Bone marrow (tissue), 2 donors: ENCODE results near the gene DDX1.

Experiments
- DNase-seq, 2 donors: peaks; one replicate each; lab custom pipeline; 2025; lab: John Stamatoyannopoulos, UW

Gene DDX1

DNA sequence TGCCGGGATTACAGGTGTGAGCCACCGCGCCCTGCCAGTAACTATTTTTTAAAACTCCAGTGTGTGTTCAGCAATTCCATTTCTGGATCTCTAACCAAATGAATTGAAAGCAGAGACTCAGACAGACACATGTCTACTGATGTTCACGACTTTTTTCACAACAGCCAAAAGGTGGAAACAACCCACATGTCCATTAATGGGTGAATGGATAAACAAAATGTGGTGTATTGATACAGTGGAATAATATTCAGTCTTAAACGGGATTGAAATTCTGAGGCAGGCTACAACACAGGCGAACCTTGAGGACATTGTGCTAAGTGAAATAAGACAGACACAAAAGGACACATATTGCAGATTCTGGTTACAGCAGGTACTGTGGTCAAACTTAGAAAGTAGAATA lies 55.0 kb downstream of the DDX1 start:
- no peak for DNase-seq

DNA sequence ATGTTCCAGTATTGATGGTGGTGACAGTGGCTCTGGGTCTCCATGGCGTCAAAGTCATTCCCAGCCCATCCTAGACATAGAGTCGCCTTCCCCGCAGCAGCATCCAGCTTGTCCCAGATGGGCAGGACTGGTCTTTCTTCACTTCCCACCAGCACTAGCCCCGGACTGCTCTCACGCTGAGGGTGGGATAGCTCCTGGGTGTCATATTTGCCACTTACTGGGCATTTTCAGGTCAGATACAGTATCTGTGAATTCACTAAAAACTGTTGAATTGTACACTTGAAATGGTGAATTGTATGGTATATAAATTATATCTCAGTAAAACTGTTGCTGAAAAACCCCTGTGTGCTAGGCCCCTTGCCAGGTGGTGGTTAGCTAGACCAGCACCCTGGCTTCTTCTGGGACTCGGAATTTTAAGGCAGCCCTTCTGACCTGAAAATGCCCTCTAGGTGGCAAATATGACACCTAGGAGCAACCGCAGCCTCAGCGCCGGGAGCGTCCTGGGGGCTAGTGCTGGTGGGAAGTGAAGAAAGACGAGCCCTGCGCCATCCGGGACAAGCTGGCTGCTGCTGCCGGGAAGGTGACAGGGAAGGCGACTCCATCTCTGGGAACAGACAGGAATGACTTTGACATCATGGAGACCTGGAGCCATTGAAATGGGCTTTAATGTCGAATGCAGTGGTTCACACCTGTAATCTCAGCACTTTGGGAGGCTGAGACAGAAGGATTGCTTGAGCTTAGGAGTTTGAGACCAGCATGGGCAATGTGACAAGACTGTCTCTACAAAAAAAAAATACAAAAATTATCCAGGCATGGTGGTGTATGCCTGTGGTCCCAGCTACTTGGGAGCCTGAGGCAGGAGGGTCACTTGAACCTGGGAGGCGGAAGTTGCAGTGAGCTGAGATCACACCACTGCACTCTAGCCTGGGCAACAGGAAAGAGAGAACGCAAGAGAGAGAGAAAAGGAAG lies 56.2 kb downstream of the DDX1 start:
- DNase-seq: no peak

DNA sequence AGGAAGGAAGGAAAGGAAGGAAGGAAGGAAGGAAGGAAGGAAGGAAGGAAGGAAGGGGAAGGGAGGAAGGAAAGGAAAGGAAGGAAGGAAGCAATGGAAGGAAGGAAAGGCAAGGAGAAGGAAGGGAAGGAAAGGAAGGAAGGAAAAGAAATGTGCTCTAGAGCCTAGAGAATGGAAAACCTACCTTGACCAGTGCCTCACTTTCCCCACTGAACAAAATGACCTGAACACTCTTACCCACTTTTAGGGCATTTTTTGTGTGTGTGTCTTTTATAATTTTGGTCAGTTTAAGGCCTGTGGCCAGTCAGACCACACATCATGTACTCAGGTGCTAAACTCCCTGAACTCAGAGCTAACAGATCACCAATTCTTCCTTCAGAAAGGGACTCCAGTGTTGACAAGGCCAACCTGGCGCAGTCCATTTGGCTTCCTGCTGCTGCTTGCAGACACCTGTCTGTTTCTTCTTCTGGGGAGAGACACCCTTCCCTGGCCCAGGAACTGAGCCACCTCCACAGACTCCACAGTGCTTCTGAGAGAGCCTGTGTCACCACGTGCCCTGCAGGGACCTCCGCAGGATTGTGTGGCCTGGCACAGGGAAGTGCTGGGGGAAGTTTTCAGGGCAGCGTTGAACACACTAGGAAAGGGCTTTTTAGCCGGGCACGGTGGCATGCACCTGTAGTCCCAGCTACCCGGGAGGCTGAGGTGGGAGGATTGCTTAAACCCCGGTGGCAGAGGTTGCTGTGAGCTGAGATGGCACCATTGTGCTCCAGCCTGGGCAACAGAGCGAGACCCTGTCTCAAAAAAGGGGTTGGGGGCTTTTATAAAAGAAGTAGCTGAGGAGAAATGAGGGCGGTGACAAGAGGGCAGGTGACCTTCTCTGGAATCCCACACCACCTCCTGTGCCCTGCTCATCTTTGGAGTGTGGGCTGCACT lies 57.2 kb downstream of the DDX1 start:
- no peak for DNase-seq

DNA sequence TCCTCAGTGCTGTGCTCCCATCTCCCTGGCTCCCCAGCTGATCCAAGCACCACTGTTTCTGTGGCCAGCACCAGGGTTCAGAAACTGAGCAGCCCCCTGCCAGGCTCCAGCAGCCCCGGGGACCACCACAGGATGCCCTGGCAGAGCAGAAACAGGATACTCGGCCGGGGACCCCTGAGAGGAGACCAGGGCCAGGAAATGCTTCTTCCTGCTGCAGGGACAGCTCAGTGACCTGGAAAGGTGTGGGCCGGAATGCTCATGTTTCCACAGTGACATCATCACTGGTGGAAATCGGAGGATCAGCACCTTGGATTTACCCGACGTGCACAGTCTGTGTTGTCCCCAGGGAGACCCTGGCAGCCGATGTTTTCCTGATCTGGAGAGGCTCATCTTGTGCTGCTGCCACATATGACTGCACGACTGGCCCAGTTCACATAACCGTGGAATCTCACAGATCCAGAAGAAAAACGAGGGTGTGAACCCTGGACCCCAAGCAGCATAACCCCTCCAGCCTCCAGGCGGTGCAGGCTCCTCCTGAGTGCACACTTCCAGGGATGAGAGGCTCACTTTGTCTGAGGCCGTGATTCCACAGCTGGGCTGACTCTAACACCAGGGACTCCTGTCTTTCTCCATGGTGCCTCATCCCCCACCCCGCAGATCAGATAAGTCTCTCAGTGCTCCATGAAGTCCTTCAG lies 58.0 kb downstream of the DDX1 start:
- no peak for DNase-seq

DNA sequence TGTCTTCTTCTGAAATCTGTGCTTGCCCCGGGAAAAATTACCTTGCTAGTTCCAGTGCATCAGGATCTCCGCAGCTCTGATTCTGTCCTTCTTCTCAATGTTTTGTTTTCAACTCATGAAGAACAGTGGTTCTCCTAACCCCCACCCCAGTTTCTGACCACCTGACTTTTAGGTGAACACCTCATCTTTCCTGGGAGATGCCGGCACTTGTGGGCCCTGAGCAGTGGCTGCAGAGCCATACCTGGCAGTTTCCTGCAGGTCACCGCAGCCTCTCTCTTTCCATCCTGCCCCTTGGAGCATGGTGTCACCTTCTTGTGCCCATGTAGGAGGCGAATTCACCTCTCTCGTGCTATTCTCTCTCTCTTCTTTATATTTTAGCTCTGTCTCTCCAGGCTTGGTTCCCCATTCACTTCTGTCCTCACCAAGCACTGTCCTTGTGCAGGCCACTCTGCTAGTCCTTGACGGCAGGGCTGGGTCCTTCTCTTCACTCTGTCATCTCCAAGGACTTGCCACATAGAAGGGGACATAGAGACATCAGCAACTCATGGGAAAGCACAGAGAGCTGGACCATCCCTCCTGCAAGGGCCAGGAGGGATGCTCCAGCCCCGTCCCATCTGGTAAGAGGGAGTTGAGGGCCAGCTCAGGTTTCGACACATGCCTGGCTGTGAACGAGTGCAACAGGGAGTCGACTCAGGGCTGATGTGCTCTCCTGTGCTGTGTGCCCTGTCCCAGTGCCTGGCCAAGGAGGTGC lies 59.1 kb downstream of the DDX1 start:
- DNase-seq: no peak

DNA sequence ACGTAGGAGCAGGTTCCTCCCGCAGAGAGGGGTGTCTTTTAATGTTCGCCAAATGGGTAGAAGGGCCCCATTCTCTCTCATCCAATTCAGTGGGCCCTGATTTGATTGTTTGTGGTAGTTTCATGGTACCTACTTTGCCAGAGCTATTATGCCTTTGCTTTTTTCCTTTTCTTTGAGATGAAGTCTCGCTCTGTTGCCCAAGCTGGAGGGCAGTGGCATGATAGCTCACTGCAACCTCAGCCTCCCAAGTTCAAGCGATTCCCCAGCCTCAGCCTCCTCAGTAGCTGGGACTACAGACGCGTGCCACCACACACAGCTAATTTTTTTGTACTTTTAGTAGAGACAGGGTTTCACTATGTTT lies 59.7 kb downstream of the DDX1 start:
- DNase-seq: no peak

DNA sequence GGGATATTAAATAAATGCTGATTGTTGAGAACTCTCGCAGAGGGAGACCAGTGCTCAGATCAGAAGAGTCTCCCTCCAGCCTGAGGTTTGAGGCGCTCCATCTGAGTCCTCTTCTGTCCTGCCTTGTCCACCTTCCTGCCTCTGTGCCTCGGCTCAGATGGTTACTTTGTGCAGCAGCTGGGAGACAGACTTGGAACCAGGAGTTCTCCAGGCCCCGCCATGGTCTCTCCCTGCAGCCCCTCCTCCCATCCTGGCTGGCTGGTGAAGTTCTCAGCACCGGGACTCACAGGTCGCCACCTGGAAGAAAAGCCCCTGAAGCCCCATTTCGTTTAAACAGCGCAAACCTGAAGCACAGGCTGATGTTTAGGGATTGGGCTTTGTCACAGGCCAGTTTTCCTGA lies 60.6 kb downstream of the DDX1 start:
- DNase-seq: no peak

DNA sequence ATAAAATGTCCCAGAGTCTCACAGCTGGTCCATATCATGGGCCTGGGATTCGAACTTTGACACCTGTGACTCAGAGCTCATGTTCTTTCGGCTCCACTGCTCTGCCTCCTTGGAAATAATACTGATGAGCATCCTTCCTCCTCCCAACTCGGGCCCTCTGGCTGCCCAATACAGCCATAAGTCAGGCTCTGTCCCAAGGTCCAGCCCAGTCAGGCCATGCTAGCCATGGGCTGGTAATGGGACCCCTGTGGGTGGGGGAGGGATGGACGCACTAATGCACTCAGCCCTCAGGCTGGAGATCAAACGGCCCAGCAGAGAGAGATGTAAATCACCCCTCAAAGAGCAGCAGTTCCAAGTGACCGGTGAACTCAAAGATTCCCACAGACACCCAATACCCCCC lies 61.1 kb downstream of the DDX1 start:
- DNase-seq: no peak

DNA sequence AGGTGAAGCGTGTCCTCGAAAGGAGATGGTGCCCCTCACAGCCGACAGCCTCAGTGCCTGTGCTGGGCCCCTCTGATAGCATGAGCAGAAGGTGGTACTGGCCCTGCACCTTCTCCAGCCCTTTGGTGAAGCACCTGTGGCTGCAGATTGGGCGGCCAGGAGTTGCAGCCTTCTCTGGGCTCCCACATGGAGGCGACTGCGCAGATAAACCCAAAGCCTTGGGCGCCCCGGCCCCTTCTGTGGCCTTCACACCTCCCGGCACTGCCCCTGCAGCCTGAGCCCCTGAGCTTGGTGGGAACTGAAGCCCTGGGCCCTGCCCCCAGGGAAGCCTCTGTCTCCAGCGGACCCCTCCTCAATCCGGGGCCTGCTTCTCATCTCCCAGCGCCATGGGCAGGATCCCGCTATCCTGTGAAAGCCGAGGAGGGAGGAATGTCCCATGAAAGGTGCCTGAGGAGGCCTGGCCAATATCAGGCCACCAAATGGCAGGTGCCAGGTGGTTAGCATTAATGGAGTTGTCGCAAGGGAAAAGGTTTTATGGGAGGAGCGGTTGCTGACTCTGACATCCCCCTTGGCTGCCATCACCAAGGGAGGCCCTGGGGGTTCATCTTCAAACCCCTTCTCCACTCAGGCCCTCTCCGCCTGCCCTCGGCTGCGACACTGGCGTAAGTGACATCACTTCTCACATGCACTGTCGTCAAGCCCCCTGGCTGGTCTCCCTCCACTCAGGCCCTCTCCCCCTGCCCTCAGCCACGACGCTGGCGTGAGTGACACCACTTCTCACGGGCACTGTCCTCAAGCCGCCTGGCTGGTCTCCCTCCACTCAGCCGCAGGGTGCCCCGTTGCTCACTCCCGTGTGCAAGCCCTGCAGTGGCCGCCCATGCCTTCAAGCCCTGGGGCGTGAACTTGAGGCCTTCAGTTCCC lies 62.4 kb downstream of the DDX1 start:
- no peak for DNase-seq

DNA sequence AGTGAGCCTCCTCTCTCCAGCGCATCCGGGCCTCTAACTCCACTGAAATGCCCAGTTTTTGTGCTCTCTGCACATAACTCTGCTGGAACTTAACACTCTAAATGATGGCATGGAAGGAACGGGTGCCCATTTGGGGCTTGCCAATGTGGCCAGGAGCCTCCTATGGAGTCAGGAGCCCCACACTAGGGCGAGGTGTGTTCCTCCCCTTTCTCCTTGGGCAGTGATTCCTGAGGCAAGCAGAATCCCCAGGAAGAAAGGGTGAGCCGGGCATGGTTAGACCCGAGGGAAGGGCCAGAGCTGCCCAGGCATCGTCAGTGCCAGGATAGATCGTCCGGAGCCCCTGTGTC lies 63.0 kb downstream of the DDX1 start:
- no peak for DNase-seq

DNA sequence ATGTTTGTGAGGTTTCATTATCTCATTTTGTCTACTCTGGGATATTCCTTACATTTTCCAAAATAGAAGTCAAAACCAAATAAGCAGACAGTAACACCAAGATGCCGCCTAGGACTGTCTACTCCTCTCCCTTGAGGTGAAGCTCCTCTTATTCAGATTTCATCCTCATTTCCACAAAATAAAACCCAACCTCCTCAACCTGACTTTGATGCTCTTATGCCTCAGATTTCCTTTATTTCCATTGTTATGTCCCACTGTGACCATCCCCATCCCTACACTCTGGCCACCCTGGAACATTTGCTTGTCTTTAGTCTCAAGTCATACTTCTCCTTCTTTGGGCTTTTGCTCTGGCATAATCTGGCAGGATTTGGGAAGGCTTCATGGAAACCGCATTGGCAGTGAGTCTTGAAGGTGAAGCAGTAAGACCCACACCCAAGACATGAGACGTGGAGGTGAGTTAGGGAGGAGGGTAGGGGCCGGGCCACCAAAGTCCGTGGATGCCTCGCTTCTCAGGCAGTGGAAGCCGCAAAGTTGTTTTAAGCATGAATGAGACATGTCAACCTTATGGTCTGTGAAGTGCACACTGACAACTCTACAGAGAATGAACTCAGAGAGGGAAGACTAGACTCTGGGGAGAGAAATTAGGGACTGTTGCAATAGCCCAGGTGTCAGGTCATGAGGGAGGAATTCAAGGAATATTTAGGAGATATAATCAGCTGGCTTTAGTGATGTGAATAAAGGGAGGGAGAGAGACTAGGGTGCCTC lies 63.6 kb downstream of the DDX1 start:
- no peak for DNase-seq

DNA sequence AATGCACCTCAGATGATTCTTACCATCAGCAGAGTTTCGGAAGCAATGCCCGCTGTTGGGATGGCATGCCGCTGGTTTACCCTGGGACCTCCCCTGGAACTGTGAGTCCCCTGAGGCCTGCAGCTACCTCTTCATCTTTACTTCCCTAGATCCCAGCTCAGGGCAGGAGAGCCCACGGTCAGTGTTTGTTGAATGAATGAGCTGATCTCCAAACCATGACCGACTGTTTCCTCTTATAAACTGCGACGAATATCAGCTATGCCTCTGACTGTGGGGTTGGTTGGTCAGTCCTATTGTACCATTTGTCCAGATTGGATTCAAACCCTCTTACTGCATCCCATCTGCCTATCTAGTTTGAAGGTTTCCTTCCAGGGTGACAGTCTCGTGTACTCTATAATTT lies 64.4 kb downstream of the DDX1 start:
- no peak for DNase-seq

DNA sequence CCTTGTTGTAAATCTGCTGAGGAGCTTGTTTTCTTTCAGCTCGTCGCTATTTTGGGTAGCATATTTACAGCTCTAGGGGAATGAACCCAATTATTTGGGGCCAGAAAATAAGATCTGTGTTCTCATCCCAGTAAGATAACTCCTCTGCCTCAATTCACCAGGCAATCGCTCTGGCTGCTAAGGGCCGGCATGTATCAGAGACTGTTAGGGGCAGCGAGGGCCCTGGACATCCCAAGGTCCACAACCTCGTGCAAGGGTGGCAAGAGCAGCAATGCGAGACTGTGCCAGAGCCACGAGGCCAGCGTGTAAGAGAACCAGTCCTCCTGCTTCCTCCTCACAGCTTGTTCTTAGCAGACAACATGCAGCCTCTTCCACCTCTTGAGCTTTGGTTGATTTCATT lies 66.1 kb downstream of the DDX1 start:
- DNase-seq: no peak

DNA sequence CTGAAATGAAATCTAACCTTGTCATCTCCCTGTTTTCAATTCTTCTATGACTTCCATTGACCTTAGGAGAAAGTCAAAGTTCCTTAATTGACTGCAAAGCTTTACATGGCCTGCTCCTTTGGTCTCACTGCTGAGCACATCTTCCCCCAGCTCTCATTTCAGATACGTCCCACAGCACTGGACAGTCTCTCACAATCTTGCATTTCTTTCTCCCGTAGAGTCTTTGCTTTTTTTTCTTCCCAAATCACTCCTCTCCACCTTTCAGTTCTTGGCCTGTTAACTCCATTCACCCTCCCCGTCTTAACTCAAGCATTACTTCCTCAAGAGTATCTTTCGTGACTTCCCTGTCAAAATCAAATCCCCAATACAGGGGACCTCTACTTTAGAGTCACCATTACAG lies 67.2 kb downstream of the DDX1 start:
- DNase-seq: no peak

DNA sequence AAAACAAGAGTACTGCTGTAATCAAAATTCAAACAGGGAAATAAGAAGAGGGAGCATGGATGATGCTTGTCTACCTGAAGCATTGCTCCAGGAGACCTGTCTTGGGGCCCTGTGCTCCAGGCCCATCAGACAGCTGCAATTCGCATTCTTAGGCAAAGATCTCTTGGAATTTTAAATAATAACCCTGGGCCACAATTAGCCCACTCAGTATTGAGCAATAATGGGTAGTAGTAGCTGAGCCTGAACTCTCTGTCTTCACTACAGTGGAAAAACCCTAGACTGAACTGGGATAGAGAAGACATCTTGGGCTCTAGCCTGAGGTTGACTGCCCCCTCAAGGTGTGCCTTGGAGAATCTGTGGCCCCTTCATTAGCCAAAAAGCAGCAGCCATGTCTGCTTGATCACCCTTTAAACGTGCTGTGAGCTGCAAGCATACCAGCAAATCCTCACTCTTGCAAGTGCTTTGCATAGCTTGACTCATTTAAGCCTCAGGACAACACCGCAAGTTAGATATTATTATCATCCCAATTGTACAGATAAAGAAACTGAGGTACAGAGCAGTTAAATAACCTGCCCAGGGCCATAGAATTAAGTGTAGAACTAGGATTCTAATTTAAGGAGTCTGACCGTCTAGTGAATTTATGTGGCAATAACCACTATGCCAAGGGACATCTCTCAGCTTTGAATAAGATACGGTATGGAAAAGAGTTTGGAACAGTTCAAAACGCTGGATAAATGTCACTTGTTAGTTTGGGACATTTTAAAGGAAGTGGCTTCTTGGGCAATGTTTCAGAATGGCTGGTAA lies 69.0 kb downstream of the DDX1 start:
- no peak for DNase-seq

DNA sequence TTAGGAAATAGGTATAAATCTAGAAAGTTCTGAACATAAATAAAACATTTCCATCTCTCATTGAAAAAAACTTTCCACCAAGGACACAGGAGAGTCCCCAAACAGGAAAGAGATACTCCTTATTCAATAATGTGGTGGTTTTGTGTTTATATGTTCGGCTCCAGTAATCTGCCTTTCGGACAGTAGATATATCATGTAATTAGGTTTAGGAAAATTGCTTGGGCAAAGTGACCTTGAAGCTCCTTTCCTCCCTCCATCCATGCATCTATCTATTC lies 69.6 kb downstream of the DDX1 start:
- no peak for DNase-seq

DNA sequence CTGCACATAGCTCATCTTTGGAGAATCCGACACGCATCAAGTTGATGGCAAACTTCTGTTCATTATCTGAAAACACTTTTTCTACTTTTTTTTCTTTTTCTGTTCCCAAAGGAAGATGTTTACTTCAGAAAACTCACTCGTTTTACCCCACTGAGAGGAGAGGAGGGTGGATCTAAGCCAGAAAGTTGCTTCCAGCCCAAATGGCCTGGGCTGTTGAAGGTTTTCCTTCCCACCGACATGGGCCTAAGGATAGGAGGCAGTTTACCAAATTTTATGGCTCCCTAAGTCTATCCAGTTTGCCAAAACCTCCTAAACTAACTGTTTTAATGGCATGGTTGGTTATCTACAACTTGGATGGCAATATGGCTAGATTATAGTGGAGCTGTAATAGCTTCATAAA lies 70.4 kb downstream of the DDX1 start:
- DNase-seq: no peak

DNA sequence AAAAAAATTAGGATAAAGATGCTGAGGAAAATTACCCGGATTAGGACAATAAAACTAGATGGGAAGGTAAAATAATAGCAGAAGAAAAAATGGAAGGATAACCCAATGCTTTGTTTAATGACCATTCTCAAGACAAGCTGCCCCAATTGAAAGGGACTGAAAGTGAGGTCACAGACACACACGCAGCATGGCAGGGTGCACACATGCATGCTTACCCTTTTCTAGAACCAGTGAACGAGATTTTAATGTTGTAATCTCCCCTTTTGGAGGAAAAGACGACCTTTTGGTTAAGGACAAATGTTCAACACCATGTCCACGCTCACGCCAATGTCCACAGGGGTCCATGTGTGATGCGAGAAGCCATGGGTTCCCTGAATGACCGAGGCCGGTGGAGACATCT lies 70.9 kb downstream of the DDX1 start:
- no peak for DNase-seq

DNA sequence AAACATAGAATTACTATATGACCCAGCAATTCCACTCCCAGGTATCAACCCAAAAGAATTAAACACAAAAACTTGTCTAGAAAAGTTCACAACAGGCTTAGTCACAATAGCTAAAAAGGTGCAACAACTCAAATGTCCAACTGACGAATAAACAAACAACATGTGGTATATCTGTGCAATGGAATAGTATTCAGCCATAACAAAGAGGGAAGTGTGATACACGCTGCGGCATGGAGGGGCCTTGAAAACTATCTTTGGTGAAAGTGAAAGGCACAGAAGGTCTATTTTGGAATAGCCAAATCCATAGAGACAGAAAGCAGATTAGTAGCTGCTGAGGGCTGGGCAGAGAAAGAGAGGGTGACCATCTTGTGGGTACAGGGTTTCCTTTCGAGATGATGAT lies 72.1 kb downstream of the DDX1 start:
- no peak for DNase-seq
